K562 (cell line): ENCODE results near the gene CRAT. TPM values are rescaled to one million over a fixed set of nuclear protein-coding genes. Genes with fewer than 3 reads are reported as not detected.

ENCODE experiments used
- BCL6 ChIP-seq: fragments of 250-450 bp; sonication (Bioruptor Pico); IDR thresholded peaks from 2 replicates; pipeline ENCODE4 v1.4.0; 2020
- DMBX1 ChIP-seq: fragments of 250-450 bp; sonication (Bioruptor Pico); IDR thresholded peaks from 2 replicates; pipeline ENCODE4 v1.8.0; 2022; ENCODE audit warnings: inconsistent platforms, mild to moderate bottlenecking, moderate library complexity, borderline replicate concordance
- E2F3 ChIP-seq: fragments of 250-450 bp; sonication (Bioruptor Pico); IDR thresholded peaks from 2 replicates; pipeline ENCODE4 v1.4.0; 2020; ENCODE audit warnings: mild to moderate bottlenecking
- HDAC6 ChIP-seq: IDR thresholded peaks from 2 replicates; pipeline ENCODE4 v1.6.1; 2012; ENCODE audit warnings: low read depth, mild to moderate bottlenecking, control low read depth, inconsistent platforms, low read length, moderate library complexity
- HMG20A ChIP-seq: fragments of 450-650 bp; formaldehyde crosslinking; conservative IDR thresholded peaks from 2 replicates; pipeline ENCODE4 v1.4.0; 2020; ENCODE audit warnings: mild to moderate bottlenecking, mixed read lengths
- KAT8 ChIP-seq: fragments of 450-650 bp; IDR thresholded peaks from 2 replicates; pipeline ENCODE4 v1.6.1; 2016; ENCODE audit warnings: low read depth, mild to moderate bottlenecking
- MCM7 ChIP-seq, 2 experiments: fragments of 450-650 bp; IDR thresholded peaks; 2 replicates each; pipeline ENCODE4 v1.6.1; 2016 to 2018
- MED1 ChIP-seq: sonication (generic); formaldehyde crosslinking; IDR thresholded peaks from 2 replicates; pipeline ENCODE4 v1.8.1; 2023; ENCODE audit warnings: missing genetic modification reagents, borderline replicate concordance
- MITF ChIP-seq: IDR thresholded peaks from 2 replicates; pipeline ENCODE4 v1.6.1; 2014; ENCODE audit warnings: antibody characterized with exemption
- SLC30A9 ChIP-seq: fragments of 250-450 bp; sonication (Bioruptor Pico); IDR thresholded peaks from 2 replicates; pipeline ENCODE4 v1.8.0; 2022; ENCODE audit warnings: mild to moderate bottlenecking, moderate library complexity
- TCF15 ChIP-seq: fragments of 250-450 bp; sonication (Bioruptor Pico); IDR thresholded peaks from 2 replicates; pipeline ENCODE4 v1.8.0; 2022; ENCODE audit warnings: moderate library complexity, mild to moderate bottlenecking, inconsistent platforms
- TEAD2 ChIP-seq: fragments of 450-650 bp; IDR thresholded peaks from 2 replicates; pipeline ENCODE4 v1.6.1; 2016; ENCODE audit warnings: missing genetic modification characterization, control low read depth, missing compliant biosample characterization
- XRCC4 ChIP-seq: IDR thresholded peaks from one replicate; pipeline ENCODE4 v1.6.1; 2011; ENCODE audit not compliant: insufficient read depth, insufficient read length; ENCODE audit errors: extremely low read depth
- ZNF217 ChIP-seq: sonication (generic); formaldehyde crosslinking; IDR thresholded peaks from 2 replicates; pipeline ENCODE4 v1.8.0; 2022; ENCODE audit warnings: mild to moderate bottlenecking, missing genetic modification reagents
- ZNF57 ChIP-seq: fragments of 450-650 bp; formaldehyde crosslinking; IDR thresholded peaks from 2 replicates; pipeline ENCODE4 v1.4.0; 2020; ENCODE audit warnings: mild to moderate bottlenecking, moderate library complexity
- ZNF584 ChIP-seq: fragments of 200-800 bp; sonication (Bioruptor generic); IDR thresholded peaks from 2 replicates; pipeline ENCODE4 v1.6.1; 2016; ENCODE audit warnings: low read depth, mild to moderate bottlenecking, missing genetic modification characterization, missing compliant biosample characterization
- ZNF79 ChIP-seq: fragments of 250-450 bp; sonication (Bioruptor Pico); IDR thresholded peaks from 2 replicates; pipeline ENCODE4 v1.4.0; 2020; ENCODE audit warnings: low read depth, mild to moderate bottlenecking, moderate library complexity
- ZSCAN29 ChIP-seq: fragments of 450-650 bp; IDR thresholded peaks from 2 replicates; pipeline ENCODE4 v1.6.1; 2017
- polyA plus RNA-seq, 8 experiments: library from polyadenylated mRNA; depleted of rRNA in 4 of 8; stranded (reverse) in 5 of 8; unstranded in 3 of 8; fragments of >200 nt; fragmentation: Nextera tagmentation in 2 of 8; fragmentation: Illumina TruSeq in 1 of 8; extraction: Ambion mirVana in 2 of 8; extraction: Trizol in 1 of 8; gene quantifications; 2 replicates each; pipeline versions ENCODE4 v1.2.1 to v1.2.3, GENCODE V29; 2011 to 2014; ENCODE audit warnings: inconsistent platforms in 1 of 8, missing spikeins in 1 of 8
- total RNA-seq, 7 experiments: library from RNA; depleted of rRNA in 6 of 7; stranded (reverse); fragments of >200 nt in 6 of 7; fragmentation: Illumina TruSeq in 2 of 7; extraction: Trizol in 2 of 7; gene quantifications; 2 replicates each; pipeline versions ENCODE4 v1.2.1 to v1.2.3, GENCODE V29; 2011 to 2021; ENCODE audit warnings: low replicate concordance in 1 of 7
- TF ChIP-seq, protein P1 (sequence below): sonication (generic); formaldehyde crosslinking; IDR thresholded peaks from 2 replicates; pipeline ENCODE4 v1.8.0; 2023; ENCODE audit warnings: missing genetic modification reagents, mild to moderate bottlenecking, borderline replicate concordance
- TF ChIP-seq, protein P2 (sequence below): fragments of 150-350 bp; IDR thresholded peaks from 2 replicates; pipeline ENCODE4 v1.6.1; 2014; ENCODE audit warnings: low read depth, mild to moderate bottlenecking, low read length, borderline replicate concordance

The CRAT gene
- total and polyA plus RNA-seq, 9 of the 15 experiments (the other 6 are each of a cell fraction or from before 2014, with no cell fraction given): 0.20 to 13.8 (median 5.4) TPM

DNA sequence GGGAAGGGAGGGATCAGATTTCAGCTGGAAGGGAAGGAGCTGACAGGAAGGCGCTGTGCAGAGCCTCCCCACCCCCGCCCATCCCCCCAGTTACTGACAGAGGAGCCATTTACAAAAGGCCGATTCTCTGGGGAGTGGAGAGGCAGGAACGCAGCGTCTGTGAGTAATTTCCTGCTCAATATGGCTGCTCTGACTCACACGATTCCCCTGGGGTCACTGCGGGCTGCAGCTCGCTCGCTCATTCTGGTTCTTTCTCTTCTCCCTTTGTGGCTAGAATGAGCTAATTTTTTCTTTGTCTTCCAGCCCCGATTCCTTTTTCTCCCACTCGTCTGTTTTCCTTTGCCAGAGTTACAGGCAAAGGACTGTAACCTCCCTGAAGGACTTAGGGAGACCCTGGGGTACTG, 29.4 kb upstream of the CRAT start (continued):
- TF ChIP-seq DMBX1 (no peak), MITF (no peak), ZNF79 (CRISPR knock-in tag) (no peak), HDAC6 (no peak), SLC30A9 (CRISPR knock-in tag) (no peak), ZSCAN29 (no peak), MED1 (CRISPR knock-in tag) (no peak), KAT8 (no peak), HMG20A (CRISPR knock-in tag) (no peak), E2F3 (CRISPR knock-in tag) (no peak), TEAD2 (tag) (no peak), ZNF584 (peak; percentile 75), TCF15 (CRISPR knock-in tag) (no peak), ZNF57 (CRISPR knock-in tag) (no peak), BCL6 (no peak), ZNF217 (CRISPR knock-in tag) (no peak), XRCC4 (no peak), MCM7 (IDR thresholded peaks at IDR 0.05) (no peak)
- TF ChIP-seq, protein P1, sequence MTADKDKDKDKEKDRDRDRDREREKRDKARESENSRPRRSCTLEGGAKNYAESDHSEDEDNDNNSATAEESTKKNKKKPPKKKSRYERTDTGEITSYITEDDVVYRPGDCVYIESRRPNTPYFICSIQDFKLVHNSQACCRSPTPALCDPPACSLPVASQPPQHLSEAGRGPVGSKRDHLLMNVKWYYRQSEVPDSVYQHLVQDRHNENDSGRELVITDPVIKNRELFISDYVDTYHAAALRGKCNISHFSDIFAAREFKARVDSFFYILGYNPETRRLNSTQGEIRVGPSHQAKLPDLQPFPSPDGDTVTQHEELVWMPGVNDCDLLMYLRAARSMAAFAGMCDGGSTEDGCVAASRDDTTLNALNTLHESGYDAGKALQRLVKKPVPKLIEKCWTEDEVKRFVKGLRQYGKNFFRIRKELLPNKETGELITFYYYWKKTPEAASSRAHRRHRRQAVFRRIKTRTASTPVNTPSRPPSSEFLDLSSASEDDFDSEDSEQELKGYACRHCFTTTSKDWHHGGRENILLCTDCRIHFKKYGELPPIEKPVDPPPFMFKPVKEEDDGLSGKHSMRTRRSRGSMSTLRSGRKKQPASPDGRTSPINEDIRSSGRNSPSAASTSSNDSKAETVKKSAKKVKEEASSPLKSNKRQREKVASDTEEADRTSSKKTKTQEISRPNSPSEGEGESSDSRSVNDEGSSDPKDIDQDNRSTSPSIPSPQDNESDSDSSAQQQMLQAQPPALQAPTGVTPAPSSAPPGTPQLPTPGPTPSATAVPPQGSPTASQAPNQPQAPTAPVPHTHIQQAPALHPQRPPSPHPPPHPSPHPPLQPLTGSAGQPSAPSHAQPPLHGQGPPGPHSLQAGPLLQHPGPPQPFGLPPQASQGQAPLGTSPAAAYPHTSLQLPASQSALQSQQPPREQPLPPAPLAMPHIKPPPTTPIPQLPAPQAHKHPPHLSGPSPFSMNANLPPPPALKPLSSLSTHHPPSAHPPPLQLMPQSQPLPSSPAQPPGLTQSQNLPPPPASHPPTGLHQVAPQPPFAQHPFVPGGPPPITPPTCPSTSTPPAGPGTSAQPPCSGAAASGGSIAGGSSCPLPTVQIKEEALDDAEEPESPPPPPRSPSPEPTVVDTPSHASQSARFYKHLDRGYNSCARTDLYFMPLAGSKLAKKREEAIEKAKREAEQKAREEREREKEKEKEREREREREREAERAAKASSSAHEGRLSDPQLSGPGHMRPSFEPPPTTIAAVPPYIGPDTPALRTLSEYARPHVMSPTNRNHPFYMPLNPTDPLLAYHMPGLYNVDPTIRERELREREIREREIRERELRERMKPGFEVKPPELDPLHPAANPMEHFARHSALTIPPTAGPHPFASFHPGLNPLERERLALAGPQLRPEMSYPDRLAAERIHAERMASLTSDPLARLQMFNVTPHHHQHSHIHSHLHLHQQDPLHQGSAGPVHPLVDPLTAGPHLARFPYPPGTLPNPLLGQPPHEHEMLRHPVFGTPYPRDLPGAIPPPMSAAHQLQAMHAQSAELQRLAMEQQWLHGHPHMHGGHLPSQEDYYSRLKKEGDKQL (CRISPR knock-in tag): no peak
- TF ChIP-seq, protein P2, sequence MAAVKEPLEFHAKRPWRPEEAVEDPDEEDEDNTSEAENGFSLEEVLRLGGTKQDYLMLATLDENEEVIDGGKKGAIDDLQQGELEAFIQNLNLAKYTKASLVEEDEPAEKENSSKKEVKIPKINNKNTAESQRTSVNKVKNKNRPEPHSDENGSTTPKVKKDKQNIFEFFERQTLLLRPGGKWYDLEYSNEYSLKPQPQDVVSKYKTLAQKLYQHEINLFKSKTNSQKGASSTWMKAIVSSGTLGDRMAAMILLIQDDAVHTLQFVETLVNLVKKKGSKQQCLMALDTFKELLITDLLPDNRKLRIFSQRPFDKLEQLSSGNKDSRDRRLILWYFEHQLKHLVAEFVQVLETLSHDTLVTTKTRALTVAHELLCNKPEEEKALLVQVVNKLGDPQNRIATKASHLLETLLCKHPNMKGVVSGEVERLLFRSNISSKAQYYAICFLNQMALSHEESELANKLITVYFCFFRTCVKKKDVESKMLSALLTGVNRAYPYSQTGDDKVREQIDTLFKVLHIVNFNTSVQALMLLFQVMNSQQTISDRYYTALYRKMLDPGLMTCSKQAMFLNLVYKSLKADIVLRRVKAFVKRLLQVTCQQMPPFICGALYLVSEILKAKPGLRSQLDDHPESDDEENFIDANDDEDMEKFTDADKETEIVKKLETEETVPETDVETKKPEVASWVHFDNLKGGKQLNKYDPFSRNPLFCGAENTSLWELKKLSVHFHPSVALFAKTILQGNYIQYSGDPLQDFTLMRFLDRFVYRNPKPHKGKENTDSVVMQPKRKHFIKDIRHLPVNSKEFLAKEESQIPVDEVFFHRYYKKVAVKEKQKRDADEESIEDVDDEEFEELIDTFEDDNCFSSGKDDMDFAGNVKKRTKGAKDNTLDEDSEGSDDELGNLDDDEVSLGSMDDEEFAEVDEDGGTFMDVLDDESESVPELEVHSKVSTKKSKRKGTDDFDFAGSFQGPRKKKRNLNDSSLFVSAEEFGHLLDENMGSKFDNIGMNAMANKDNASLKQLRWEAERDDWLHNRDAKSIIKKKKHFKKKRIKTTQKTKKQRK: no peak
